Activated naive CD4-positive, alpha-beta T cell treated with anti-CD3 and anti-CD28 coated beads for 36 hours (primary cell): Measurements from ENCODE around the gene TCEAL9. TPM values are rescaled to one million over a fixed set of nuclear protein-coding genes. Genes with fewer than 3 reads are reported as not detected.
"Not testable (repeated sequence)": the region's sequence is repeated elsewhere in the genome, so short reads cannot be mapped to it uniquely, and the experiment has no call there.

ENCODE experiments used
- CTCF ChIA-PET: fragments of 350-600 bp; sonication (Branson Sonifier 250); formaldehyde crosslinking; loops from one replicate; lab custom pipeline; 2021; ENCODE audit warnings: antibody characterized with exemption; lab: Charles Lee
- DNase-seq: peaks from one replicate; pipeline ENCODE4 v3.0.0-alpha.2; 2020
- H3K27ac Mint-ChIP-seq: one replicate; pipeline ENCODE4 v1.8.0; 2021; ENCODE audit warnings: mild to moderate bottlenecking, mixed read lengths
- H3K27me3 Mint-ChIP-seq: one replicate; pipeline ENCODE4 v1.8.0; 2021; ENCODE audit warnings: low read depth, mixed read lengths
- H3K36me3 Mint-ChIP-seq: one replicate; pipeline ENCODE4 v1.8.0; 2021; ENCODE audit warnings: low read depth, mixed read lengths
- H3K4me1 Mint-ChIP-seq: one replicate; pipeline ENCODE4 v1.8.0; 2021; ENCODE audit warnings: low read depth, mixed read lengths
- H3K4me3 Mint-ChIP-seq: one replicate; pipeline ENCODE4 v1.8.0; 2021; ENCODE audit warnings: mild to moderate bottlenecking, moderate library complexity, mixed read lengths
- H3K9me3 Mint-ChIP-seq: one replicate; pipeline ENCODE4 v1.8.0; 2021; ENCODE audit warnings: mixed read lengths
- intact Hi-C: fragments of 100-400 bp; cut with micrococcal nuclease; formaldehyde crosslinking; loops from one replicate; pipeline ENCODE4 v1.15.1; 2023
- total RNA-seq, 2 experiments: library from RNA; stranded (reverse); gene quantifications; one replicate each; pipeline ENCODE4 v1.2.3, GENCODE V29; 2021

Gene TCEAL9
- total RNA-seq, 2 experiments from 2014 or later: 3.2 to 3.5 TPM

DNA sequence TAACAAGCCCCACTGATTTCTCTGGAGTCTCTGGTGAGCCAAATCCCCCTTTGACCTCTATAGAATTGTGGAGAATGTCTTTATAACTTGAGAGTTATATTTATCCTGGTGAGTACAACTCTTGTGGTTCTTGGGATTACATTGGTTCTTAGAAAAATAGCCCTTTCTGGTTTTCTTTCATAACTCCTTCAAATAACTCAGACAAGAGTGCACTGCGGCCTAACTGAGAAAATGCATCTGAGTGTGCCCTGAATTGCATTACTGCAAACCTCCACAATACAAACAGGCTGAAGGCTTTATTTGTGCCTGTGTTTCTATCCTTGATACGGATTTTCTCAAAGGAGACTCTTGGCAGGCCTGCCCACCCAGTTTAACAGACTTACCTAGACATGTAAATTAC is 22.7 kb downstream of the TCEAL9 start:
- peaks cover 5% of the 10 kb centered on the region for H3K4me1 Mint-ChIP-seq
- H3K27me3 Mint-ChIP-seq: no peaks in the 10 kb centered on the region
- intact Hi-C loops: no loop called here
- no peak overlapping the region for H3K27ac Mint-ChIP-seq
- CTCF ChIA-PET: no interaction called here
- H3K9me3 Mint-ChIP-seq: no peaks in the 10 kb centered on the region
- peaks cover 2% of the 10 kb centered on the region for H3K36me3 Mint-ChIP-seq
- no peak for DNase-seq
- no peak overlapping the region for H3K4me3 Mint-ChIP-seq

DNA sequence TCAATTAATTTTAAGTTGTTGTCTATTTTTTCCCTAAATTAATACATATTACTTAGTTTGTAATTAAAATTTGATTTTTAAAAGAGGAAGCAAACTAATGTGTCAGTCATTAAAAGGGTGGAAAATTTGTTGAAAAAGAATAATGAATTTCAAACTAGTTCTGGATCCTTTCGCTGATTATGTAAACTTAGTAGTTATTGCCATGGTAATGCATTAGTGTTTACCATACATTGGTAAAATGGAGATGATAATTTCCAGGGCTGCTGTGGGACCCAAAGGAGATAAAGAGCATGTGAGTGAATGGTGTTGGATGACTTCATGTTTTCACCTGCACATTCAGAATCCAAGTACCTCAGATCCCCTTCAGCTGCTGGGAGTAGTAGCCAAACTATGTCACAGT is 26.6 kb downstream of the TCEAL9 start:
- DNase-seq: no peak
- no peaks in the 10 kb centered on the region for H3K36me3 Mint-ChIP-seq
- no peaks in the 10 kb centered on the region for H3K27me3 Mint-ChIP-seq
- CTCF ChIA-PET: interaction anchor here (0.6 kb wide), 1 partner anchor 449 kb away, joined by 6 read pairs; the partner anchor contains the start of gene RAB9B
- H3K27ac Mint-ChIP-seq: no peak overlapping the region
- intact Hi-C loops: no loop called here
- no peaks in the 10 kb centered on the region for H3K4me1 Mint-ChIP-seq
- H3K9me3 Mint-ChIP-seq: no peaks in the 10 kb centered on the region
- H3K4me3 Mint-ChIP-seq: no peak overlapping the region

DNA sequence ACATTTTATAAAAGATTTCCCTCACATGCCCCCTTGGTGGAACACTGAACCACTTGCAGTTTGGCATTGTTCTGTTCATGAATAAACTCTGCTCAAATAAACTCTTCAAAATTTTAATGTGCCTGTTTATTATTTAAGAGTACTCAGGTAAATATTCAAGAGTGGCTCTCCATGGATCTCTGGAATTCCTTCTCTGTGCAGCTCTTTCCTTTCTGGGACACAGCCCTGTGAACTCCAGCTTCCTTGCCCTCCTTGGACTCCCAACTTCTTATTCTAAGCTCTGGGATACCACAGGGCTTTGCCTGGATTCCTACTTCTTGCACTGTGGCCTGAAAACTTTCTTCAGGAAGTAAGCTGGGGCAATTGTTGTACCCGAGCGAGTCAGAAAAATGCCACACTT is 28.4 kb downstream of the TCEAL9 start:
- H3K4me1 Mint-ChIP-seq: no peaks in the 10 kb centered on the region
- CTCF ChIA-PET: no interaction called here
- no peaks in the 10 kb centered on the region for H3K9me3 Mint-ChIP-seq
- no peak overlapping the region for H3K27ac Mint-ChIP-seq
- no peaks in the 10 kb centered on the region for H3K36me3 Mint-ChIP-seq
- intact Hi-C loops: no loop called here
- no peak overlapping the region for H3K4me3 Mint-ChIP-seq
- H3K27me3 Mint-ChIP-seq: no peaks in the 10 kb centered on the region
- no peak for DNase-seq

DNA sequence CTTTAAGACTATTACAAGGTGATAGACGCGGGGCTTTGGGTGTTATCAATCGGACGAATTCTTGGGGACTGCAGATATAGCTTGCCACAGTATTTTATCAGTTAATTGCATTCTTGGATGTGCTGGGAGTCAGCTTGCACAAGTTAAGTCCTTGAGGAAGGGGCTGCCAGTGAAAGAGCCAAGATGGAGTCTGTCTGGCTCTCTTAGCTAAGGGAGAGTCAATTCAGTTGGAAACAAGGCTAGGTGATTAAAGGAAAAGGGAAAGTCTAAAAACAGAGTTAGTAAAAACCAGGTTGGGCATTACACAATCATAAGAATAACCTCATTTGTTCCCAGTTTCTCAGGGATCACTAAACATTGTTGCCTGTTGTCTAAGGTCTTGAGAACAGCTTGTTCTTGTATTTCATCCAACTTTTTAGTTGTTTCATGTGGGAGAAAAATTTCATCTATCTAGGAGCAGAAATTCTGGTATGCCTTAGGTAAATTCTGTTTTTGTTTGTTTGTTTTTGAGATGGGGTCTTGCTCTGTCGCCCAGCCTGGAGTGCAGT is 29.1 kb downstream of the TCEAL9 start:
- H3K36me3 Mint-ChIP-seq, H3K9me3 Mint-ChIP-seq, H3K27me3 Mint-ChIP-seq, DNase-seq, CTCF ChIA-PET, H3K4me3 Mint-ChIP-seq, H3K4me1 Mint-ChIP-seq, H3K27ac Mint-ChIP-seq, intact Hi-C loops: not testable (repeated sequence)

DNA sequence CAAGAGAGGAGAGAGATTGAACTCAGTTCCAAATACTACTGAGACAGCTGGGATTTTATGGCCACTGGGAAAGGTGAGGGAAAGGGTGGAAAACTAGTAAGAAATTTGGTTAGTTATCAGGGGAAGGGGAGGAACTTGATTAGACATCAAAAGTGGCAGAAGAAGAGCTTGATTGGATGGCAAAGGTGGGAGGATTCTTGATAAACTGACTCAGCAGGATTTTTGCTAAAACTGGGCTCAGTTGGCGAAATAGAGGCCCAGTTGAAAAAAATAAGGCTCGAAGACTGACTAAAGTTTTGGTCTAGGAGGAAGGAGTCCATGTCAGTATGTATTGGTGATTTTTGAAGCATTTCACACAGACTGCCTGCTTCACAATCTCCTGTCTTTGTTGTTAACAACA is 30.0 kb downstream of the TCEAL9 start:
- H3K27me3 Mint-ChIP-seq: no peaks in the 10 kb centered on the region
- H3K9me3 Mint-ChIP-seq: no peaks in the 10 kb centered on the region
- no peak for DNase-seq
- CTCF ChIA-PET: no interaction called here
- H3K4me1 Mint-ChIP-seq: no peaks in the 10 kb centered on the region
- no peak overlapping the region for H3K4me3 Mint-ChIP-seq
- intact Hi-C loops: no loop called here
- no peaks in the 10 kb centered on the region for H3K36me3 Mint-ChIP-seq
- H3K27ac Mint-ChIP-seq: no peak overlapping the region

DNA sequence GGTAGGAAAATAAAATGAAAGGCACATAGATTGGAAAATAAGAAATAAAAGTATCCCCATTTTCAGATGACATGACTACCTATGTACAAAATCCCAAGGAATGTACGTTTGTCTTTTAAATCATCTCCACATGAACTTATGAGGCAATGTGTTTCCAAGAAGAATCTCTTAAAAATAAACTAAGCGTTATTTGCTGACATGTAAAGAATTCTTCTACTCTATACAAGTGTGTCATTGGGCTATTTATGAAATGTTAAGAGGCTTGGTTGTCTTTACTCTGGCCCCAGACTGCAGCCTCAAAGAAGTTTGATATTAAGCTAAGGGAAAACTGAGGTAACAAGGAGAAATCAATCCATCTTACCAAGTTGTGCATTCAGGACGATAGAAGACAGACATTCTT is 37.2 kb downstream of the TCEAL9 start:
- H3K4me3 Mint-ChIP-seq: no peak overlapping the region
- no peaks in the 10 kb centered on the region for H3K9me3 Mint-ChIP-seq
- H3K4me1 Mint-ChIP-seq: no peaks in the 10 kb centered on the region
- no peaks in the 10 kb centered on the region for H3K27me3 Mint-ChIP-seq
- intact Hi-C loops: no loop called here
- CTCF ChIA-PET: no interaction called here
- DNase-seq: no peak
- H3K36me3 Mint-ChIP-seq: no peaks in the 10 kb centered on the region
- H3K27ac Mint-ChIP-seq: no peak overlapping the region

DNA sequence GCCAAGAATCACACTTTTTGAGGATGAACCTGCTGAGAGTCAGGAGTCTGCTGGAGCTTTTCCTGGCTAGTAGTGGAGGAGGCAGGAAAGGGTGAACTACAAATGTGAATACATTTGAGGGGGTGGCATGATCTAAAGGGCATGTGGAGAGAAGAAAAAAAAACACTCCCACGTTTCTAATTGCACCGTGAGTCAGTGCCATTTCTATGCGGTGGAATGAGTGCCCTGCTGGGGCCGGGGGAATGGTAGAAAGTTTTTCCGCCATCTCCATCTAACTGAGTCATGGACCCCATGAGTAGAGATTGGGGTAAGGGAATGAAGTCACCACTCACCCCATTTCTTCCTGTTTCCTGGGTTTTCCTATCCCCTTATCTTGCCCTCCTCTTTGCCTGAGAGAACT is 39.9 kb downstream of the TCEAL9 start:
- Mint-ChIP-seq H3K4me3 (no peak overlapping the region), H3K36me3 (no peaks in the 10 kb centered on the region), H3K4me1 (no peaks in the 10 kb centered on the region), H3K9me3 (no peaks in the 10 kb centered on the region), H3K27ac (no peak overlapping the region), H3K27me3 (no peaks in the 10 kb centered on the region)
- CTCF ChIA-PET: no interaction called here
- intact Hi-C loops: no loop called here
- DNase-seq: no peak

DNA sequence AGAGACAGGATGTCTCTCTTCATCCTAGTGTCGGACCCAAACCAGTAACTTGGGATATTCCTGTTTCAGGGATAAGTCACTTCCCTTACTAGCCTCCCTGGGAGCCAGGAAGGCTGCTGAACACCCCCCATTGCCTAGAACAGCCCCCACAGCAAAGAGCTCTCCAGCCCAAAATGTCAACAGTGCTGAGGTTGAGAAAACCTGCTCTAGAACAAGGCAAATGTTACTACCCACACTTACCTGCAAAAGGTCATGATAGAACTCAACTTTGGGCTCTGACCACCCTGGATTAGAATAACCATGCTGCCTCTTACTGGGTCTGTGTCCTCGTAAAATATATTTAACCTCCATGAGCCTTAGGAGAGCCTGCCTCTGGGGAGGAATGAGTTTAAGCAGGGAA is 40.4 kb downstream of the TCEAL9 start:
- CTCF ChIA-PET: no interaction called here

DNA sequence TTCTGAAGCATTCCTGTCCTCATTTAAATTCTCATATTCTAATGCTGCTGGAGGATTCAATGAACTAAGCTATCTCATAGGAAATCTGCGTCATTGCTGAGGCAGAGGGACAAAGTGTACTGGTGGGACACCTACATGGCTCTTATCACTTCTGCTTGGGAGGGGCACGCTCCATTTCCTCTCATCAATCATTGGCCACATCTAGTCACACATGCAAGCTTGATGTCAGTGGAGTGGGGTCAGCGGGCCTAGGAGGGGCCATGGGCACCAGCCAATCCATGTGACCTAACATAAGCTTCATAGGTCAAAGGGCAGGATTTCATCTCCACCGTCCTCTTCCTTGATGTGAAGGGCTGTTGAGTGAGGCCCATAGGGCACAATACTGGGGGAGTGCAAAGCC is 41.4 kb downstream of the TCEAL9 start:
- H3K36me3 Mint-ChIP-seq: no peaks in the 10 kb centered on the region
- no peaks in the 10 kb centered on the region for H3K4me1 Mint-ChIP-seq

More for the DNA sequence above, 40.4 kb downstream of the TCEAL9 start:
- H3K4me1 Mint-ChIP-seq: no peaks in the 10 kb centered on the region
- H3K36me3 Mint-ChIP-seq: no peaks in the 10 kb centered on the region
- intact Hi-C loops: no loop called here
- no peak for DNase-seq
- no peak overlapping the region for H3K4me3 Mint-ChIP-seq
- no peak overlapping the region for H3K27ac Mint-ChIP-seq
- H3K9me3 Mint-ChIP-seq: no peaks in the 10 kb centered on the region
- H3K27me3 Mint-ChIP-seq: no peaks in the 10 kb centered on the region

DNA sequence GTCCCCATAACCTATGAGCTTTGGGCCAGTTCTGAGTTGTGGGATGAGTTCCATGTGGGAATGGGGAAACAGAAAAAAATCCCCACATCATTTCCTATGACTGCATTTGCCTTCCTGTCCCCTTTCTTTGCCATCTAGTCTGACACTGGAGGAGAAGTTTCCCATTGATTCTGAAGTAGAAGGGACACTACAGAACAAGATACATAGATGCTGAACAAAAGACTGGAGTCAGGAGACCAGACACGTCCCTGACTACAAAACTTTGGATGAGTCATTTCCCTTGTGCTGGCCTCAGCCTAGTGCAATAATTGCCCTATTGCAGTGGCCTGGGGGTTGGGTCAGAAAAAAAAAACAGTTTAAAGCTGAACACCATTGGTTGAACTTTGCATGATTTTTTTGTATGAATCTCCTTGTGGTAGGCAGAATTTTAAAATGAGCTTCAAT is 42.1 kb downstream of the TCEAL9 start:
- no peaks in the 10 kb centered on the region for H3K9me3 Mint-ChIP-seq

More for the DNA sequence above, 41.4 kb downstream of the TCEAL9 start:
- CTCF ChIA-PET: interaction anchor here (1.0 kb wide), 1 partner anchor 33 kb away, joined by 4 read pairs; no protein-coding TSS in a partner anchor
- H3K9me3 Mint-ChIP-seq: no peaks in the 10 kb centered on the region
- no peak overlapping the region for H3K27ac Mint-ChIP-seq
- H3K27me3 Mint-ChIP-seq: no peaks in the 10 kb centered on the region
- no peak for DNase-seq
- no peak overlapping the region for H3K4me3 Mint-ChIP-seq
- intact Hi-C loops: no loop called here

DNA sequence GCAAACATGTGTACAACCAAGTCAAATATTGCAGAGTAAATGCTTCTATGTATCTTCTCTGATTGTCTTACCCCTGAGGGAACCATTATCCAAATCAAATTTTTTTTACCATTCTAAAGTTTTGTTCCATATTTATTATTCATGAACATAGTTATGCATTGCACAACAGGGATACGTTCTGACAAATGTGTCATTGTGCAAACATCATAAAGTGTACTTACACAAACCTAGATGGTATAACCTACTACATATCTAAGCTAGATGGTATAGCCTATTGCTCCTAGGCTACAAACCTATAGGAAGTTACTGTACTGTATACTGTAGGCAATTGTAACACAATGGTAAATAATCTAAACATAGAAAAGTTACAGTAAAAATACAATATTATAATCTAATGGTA is 43.4 kb downstream of the TCEAL9 start:
- DNase-seq: no peak
- no peaks in the 10 kb centered on the region for H3K36me3 Mint-ChIP-seq
- CTCF ChIA-PET: no interaction called here
- H3K9me3 Mint-ChIP-seq: no peaks in the 10 kb centered on the region
- H3K4me1 Mint-ChIP-seq: peaks cover 3% of the 10 kb centered on the region
- no peak overlapping the region for H3K4me3 Mint-ChIP-seq
- intact Hi-C loops: no loop called here
- no peaks in the 10 kb centered on the region for H3K27me3 Mint-ChIP-seq
- no peak overlapping the region for H3K27ac Mint-ChIP-seq

More for the DNA sequence above, 42.1 kb downstream of the TCEAL9 start:
- H3K4me3 Mint-ChIP-seq: no peak overlapping the region
- H3K36me3 Mint-ChIP-seq: no peaks in the 10 kb centered on the region
- no peaks in the 10 kb centered on the region for H3K4me1 Mint-ChIP-seq
- CTCF ChIA-PET: interaction anchor here (1.0 kb wide), 1 partner anchor 34 kb away, joined by 4 read pairs; no protein-coding TSS in a partner anchor
- intact Hi-C loops: no loop called here
- no peak overlapping the region for H3K27ac Mint-ChIP-seq
- DNase-seq: no peak
- no peaks in the 10 kb centered on the region for H3K27me3 Mint-ChIP-seq

DNA sequence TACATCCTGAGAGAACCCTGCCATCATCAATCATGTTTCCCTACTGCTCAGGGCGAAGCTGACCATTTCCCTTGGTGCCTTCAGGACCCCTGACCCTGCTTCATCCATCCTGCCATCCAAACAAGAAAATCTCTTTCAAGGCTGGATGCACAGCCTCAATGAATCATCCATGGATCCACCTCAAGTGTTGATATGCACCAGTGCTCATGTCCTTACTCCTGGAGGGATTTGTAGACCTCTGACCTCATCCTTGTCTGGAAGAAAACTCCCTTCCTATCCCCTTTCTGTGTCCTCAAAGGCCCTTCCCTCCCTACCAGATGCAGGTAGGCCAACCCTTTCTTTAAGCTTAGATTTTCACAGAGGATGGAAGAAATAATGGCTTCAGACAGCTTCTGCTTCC is 44.6 kb downstream of the TCEAL9 start:
- peaks cover 3% of the 10 kb centered on the region for H3K4me1 Mint-ChIP-seq
- CTCF ChIA-PET: interaction anchor here (1.1 kb wide), 1 partner anchor 63 kb away, joined by 3 read pairs; no protein-coding TSS in a partner anchor
- intact Hi-C loops: no loop called here
- H3K27me3 Mint-ChIP-seq: no peaks in the 10 kb centered on the region
- no peak overlapping the region for H3K4me3 Mint-ChIP-seq
- no peaks in the 10 kb centered on the region for H3K9me3 Mint-ChIP-seq
- no peak overlapping the region for H3K27ac Mint-ChIP-seq
- DNase-seq: no peak
- H3K36me3 Mint-ChIP-seq: no peaks in the 10 kb centered on the region

DNA sequence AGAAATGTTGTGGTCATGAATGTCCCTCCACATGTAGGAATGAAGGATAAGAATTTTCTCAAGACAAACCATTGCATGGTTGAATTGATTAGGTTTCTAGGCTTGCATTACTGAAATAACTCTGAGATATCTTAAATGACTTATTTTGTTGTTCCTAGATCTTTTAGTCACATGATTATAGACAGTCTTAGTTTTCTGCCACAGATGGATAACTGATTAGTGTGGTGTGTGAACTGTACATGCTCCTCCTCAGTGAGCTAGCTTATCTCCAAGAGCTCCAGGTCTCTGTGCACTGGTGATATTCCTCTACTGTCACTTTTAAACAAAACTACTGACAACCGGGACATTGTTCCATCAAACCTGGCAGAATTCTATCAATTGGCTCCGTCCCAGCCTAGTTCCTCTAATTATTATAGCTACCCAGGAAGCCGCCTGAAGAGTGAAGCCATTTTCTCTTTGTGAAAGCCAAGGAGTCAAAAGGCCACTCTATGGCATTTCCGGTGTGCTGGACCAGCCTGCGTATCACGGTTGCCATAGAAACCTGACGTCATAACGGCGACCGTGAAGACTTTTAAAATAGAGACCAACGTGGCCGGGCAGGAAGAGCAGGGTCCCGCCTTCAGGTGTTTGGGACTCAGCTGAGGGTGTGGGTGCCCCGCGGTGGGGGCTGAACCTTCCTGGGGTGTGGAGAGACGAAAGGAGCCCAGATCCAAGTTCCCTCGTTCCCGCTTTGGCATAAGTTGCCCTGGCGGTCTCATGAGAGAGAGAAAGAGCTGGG is 48.1 kb downstream of the TCEAL9 start:
- DNase-seq: peak; percentile 69
- intact Hi-C loops: loop anchor here (2.0 kb wide), 2 partner anchors 28 to 60 kb away; partner anchors contain the start of gene BEX3
- Mint-ChIP-seq H3K4me1 (peaks cover 3% of the 10 kb centered on the region), H3K9me3 (no peaks in the 10 kb centered on the region), H3K27me3 (no peaks in the 10 kb centered on the region), H3K27ac (no peak overlapping the region), H3K4me3 (peak overlapping the region; percentile 78), H3K36me3 (no peaks in the 10 kb centered on the region)
- CTCF ChIA-PET: interaction anchor here (1.5 kb wide), 1 partner anchor 61 kb away, joined by 4 read pairs; no protein-coding TSS in a partner anchor
